BLaER1 (cell line): ENCODE data around the gene PSMG4.
"Not testable (repeated sequence)": the region's sequence is repeated elsewhere in the genome, so short reads cannot be mapped to it uniquely, and the experiment has no call there.

Source experiments
- H3K27ac ChIP-seq: shearing (Covaris generic); formaldehyde crosslinking; 2 replicates; pipeline ENCODE4 v1.8.1; 2022
- H3K27me3 ChIP-seq: shearing (Covaris generic); formaldehyde crosslinking; 2 replicates; pipeline ENCODE4 v1.8.1; 2022
- H3K36me3 ChIP-seq: shearing (Covaris generic); formaldehyde crosslinking; 2 replicates; pipeline ENCODE4 v1.8.1; 2022
- H3K4me1 ChIP-seq: shearing (Covaris generic); formaldehyde crosslinking; 2 replicates; pipeline ENCODE4 v1.8.1; 2022
- H3K4me2 ChIP-seq: shearing (Covaris generic); formaldehyde crosslinking; 2 replicates; pipeline ENCODE4 v1.8.1; 2022
- H3K4me3 ChIP-seq: shearing (Covaris generic); formaldehyde crosslinking; 2 replicates; pipeline ENCODE4 v1.8.1; 2022
- H3K9ac ChIP-seq: shearing (Covaris generic); formaldehyde crosslinking; 2 replicates; pipeline ENCODE4 v1.8.1; 2022
- H3K9me3 ChIP-seq: shearing (Covaris generic); formaldehyde crosslinking; 2 replicates; pipeline ENCODE4 v1.8.1; 2022
- H4K20me1 ChIP-seq: shearing (Covaris generic); formaldehyde crosslinking; 2 replicates; pipeline ENCODE4 v1.8.1; 2022
- Cebpa-rat ChIP-seq: shearing (Covaris generic); IDR thresholded peaks from 2 replicates; pipeline ENCODE4 v1.8.1; 2022

The PSMG4 gene

GRCh38 chr6:3239110-3239830, 19.5 kb upstream of the PSMG4 start:
- no peak overlapping the region for H3K9ac ChIP-seq
- H3K4me3 ChIP-seq = no peak overlapping the region
- no peak overlapping the region for H3K4me2 ChIP-seq
- no peak for TF ChIP-seq Cebpa-rat
- H3K27me3 ChIP-seq = peaks cover 13% of the 10 kb centered on the region
- peaks cover 22% of the 10 kb centered on the region for H3K4me1 ChIP-seq
- no peaks in the 10 kb centered on the region for H3K36me3 ChIP-seq
- no peaks in the 10 kb centered on the region for H3K9me3 ChIP-seq
- H4K20me1 ChIP-seq = no peaks in the 10 kb centered on the region
- H3K27ac ChIP-seq = no peak overlapping the region

GRCh38 chr6:3240595-3240994, 18.2 kb upstream of the PSMG4 start:
- H3K4me3 ChIP-seq = no peak overlapping the region
- no peaks in the 10 kb centered on the region for H3K9me3 ChIP-seq
- no peak overlapping the region for H3K27ac ChIP-seq
- H3K4me2 ChIP-seq = no peak overlapping the region
- H3K4me1 ChIP-seq = peaks cover 19% of the 10 kb centered on the region
- TF ChIP-seq Cebpa-rat = no peak
- H3K27me3 ChIP-seq = peaks cover 10% of the 10 kb centered on the region
- H3K9ac ChIP-seq = no peak overlapping the region
- no peaks in the 10 kb centered on the region for H3K36me3 ChIP-seq
- H4K20me1 ChIP-seq = no peaks in the 10 kb centered on the region

DNA sequence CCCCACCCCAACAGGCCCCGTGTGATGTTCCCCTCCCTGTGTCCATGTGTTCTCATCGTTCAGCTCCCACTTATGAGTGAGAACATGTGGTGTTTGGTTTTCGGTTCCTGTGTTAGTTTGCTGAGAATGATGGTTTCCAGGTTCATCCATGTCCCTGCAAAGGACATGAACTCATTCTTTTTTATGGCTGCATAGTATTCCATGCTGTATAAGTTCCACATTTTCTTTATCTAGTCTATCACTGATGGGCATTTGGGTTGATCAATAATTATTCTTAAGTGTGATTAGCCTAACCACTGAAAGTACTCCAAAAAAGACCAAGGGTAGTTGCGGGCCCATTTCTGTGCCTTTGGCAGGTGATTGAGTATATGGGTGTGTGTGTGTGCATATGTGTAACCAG, 17.0 kb upstream of the PSMG4 start:
- not testable (repeated sequence) for H3K27ac ChIP-seq, H3K9ac ChIP-seq, H3K4me2 ChIP-seq, H3K4me3 ChIP-seq, H3K9me3 ChIP-seq, H3K27me3 ChIP-seq, H4K20me1 ChIP-seq, H3K36me3 ChIP-seq
- H3K4me1 ChIP-seq = peaks cover 14% of the 10 kb centered on the region

GRCh38 chr6:3242768-3243167, 16.0 kb upstream of the PSMG4 start:
- no peak overlapping the region for H3K4me3 ChIP-seq
- no peaks in the 10 kb centered on the region for H3K27me3 ChIP-seq
- H3K4me2 ChIP-seq = no peak overlapping the region
- H3K4me1 ChIP-seq = peaks cover 4% of the 10 kb centered on the region
- no peak overlapping the region for H3K9ac ChIP-seq
- H3K9me3 ChIP-seq = no peaks in the 10 kb centered on the region
- no peaks in the 10 kb centered on the region for H3K36me3 ChIP-seq
- no peak overlapping the region for H3K27ac ChIP-seq
- TF ChIP-seq Cebpa-rat = no peak
- H4K20me1 ChIP-seq = no peaks in the 10 kb centered on the region

- no peak overlapping the region for H3K27ac ChIP-seq
- H3K9ac ChIP-seq = no peak overlapping the region
- no peaks in the 10 kb centered on the region for H4K20me1 ChIP-seq
- no peak overlapping the region for H3K4me3 ChIP-seq
- H3K36me3 ChIP-seq = no peaks in the 10 kb centered on the region
- no peaks in the 10 kb centered on the region for H3K27me3 ChIP-seq
- TF ChIP-seq Cebpa-rat = no peak
- H3K4me2 ChIP-seq = no peak overlapping the region
- no peaks in the 10 kb centered on the region for H3K9me3 ChIP-seq
- no peaks in the 10 kb centered on the region for H3K4me1 ChIP-seq
Observed at GRCh38 chr6:3244003-3244831, 14.5 kb upstream of the PSMG4 start.

GRCh38 chr6:3244832-3245161, 13.9 kb upstream of the PSMG4 start:
- H3K9me3 ChIP-seq, H3K36me3 ChIP-seq, H4K20me1 ChIP-seq, H3K4me1 ChIP-seq, H3K9ac ChIP-seq, H3K27ac ChIP-seq, H3K4me3 ChIP-seq, H3K27me3 ChIP-seq, H3K4me2 ChIP-seq: not testable (repeated sequence)

GRCh38 chr6:3245216-3245615, 13.5 kb upstream of the PSMG4 start:
- Histone ChIP-seq H3K9ac (no peak overlapping the region), H3K27ac (no peak overlapping the region), H4K20me1 (no peaks in the 10 kb centered on the region), H3K36me3 (no peaks in the 10 kb centered on the region), H3K9me3 (no peaks in the 10 kb centered on the region), H3K27me3 (no peaks in the 10 kb centered on the region), H3K4me2 (no peak overlapping the region), H3K4me1 (no peaks in the 10 kb centered on the region), H3K4me3 (no peak overlapping the region)
- no peak for TF ChIP-seq Cebpa-rat

DNA sequence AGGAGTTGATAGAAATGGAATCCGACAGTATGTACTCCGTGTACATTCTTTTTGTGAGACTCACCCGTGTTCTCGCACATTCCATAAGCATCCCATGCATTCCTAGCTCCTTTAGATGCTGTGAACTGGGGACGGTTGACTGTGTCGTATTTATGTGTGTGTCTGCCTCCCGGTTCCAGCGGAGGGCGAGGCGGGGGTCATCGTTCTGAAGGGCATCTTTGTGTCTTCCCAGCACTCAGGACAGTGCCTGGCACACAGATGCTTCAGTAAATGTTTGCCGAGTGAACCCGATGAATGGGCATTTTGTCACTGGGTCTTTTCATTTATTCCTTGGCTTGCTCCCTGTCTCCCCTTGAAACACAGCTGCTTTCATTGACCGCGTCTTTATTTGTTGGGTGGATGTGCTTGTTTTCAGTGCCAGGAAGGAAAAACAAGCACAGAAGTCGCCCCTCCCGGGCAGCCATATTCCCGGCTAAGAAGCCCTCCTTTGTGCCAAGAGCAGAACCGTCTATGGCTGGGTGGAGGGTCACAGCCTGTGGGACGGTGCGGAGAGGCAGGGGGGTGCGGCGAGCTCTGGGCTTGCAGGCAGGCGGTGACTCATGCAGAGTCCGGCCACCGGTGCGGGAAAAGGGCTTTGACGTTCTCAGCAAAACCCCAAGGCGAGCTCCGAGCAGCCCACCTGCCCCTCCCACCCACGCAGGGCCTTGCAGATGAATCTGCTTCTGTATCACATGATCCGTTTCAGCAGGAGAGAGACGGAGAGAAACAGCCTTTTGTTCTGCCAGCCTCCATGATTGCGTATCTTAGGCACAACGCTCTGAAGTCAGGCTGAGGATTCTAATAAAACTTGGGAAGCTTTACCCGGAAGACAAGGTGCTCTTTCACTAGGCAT, 11.2 kb upstream of the PSMG4 start:
- no peak overlapping the region for H3K27ac ChIP-seq

GRCh38 chr6:3249821-3250220, 8.9 kb upstream of the PSMG4 start:
- TF ChIP-seq Cebpa-rat = no peak
- Histone ChIP-seq H3K36me3 (no peaks in the 10 kb centered on the region), H3K4me3 (no peak overlapping the region), H4K20me1 (no peaks in the 10 kb centered on the region), H3K9ac (no peak overlapping the region), H3K27ac (no peak overlapping the region), H3K4me2 (no peak overlapping the region), H3K4me1 (peaks cover 4% of the 10 kb centered on the region; the same call in 1 of the 2 replicates), H3K27me3 (no peaks in the 10 kb centered on the region), H3K9me3 (peaks cover 11% of the 10 kb centered on the region)

More for the DNA sequence above, 11.2 kb upstream of the PSMG4 start:
- Histone ChIP-seq H3K36me3 (no peaks in the 10 kb centered on the region), H3K27me3 (no peaks in the 10 kb centered on the region), H3K9ac (no peak overlapping the region), H3K4me2 (no peak overlapping the region), H4K20me1 (no peaks in the 10 kb centered on the region), H3K4me1 (peaks cover 4% of the 10 kb centered on the region; the same call in 1 of the 2 replicates), H3K9me3 (no peaks in the 10 kb centered on the region), H3K4me3 (no peak overlapping the region)
- no peak for TF ChIP-seq Cebpa-rat

DNA sequence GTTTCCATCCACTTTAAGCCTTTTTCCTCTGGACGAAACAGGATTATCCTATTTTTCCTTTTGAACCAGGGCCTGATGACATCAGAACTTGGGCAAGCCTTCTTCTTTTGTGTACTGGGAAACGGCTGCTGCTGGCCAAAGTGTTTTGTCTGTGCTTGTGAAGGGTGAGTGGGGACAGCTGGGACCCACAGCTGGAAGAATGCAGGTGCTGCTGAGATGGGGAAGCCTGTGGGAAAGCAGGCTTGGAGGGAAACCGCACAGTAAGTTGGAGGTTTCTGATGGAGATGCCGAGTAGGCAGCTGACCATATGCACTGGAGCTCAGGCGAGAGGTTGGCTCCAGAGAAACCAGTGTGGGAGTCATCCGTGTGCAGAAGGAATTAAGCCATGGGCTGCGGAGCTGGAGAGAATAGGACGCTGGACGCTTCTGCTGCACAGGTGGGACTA, 8.5 kb upstream of the PSMG4 start:
- Histone ChIP-seq H3K9ac (no peak overlapping the region), H4K20me1 (no peaks in the 10 kb centered on the region), H3K4me3 (no peak overlapping the region), H3K27ac (no peak overlapping the region), H3K36me3 (no peaks in the 10 kb centered on the region), H3K4me1 (peaks cover 4% of the 10 kb centered on the region; the same call in 1 of the 2 replicates), H3K9me3 (peaks cover 15% of the 10 kb centered on the region), H3K27me3 (no peaks in the 10 kb centered on the region), H3K4me2 (no peak overlapping the region)
- no peak for TF ChIP-seq Cebpa-rat
